ENCODE results near the gene TNFSF10. TPM values are rescaled to one million over a fixed set of nuclear protein-coding genes. Genes with fewer than 3 reads are reported as not detected.

The TNFSF10 gene
- total RNA-seq, 1 experiment from 2014 or later = 0.22 TPM

- TF ChIP-seq ATF3 (CRISPR knock-in tag; conservative IDR thresholded peaks at IDR 0.05) (no peak), FOXP4 (CRISPR knock-in tag; IDR thresholded peaks at IDR 0.05) (no peak), ZNF232 (CRISPR knock-in tag; IDR thresholded peaks at IDR 0.05) (no peak), SMAD4 (CRISPR knock-in tag; IDR thresholded peaks at IDR 0.05) (no peak), SMAD3 (CRISPR knock-in tag; IDR thresholded peaks at IDR 0.05; ENCODE audit: borderline replicate concordance) (no peak), ERG (CRISPR knock-in tag; IDR thresholded peaks at IDR 0.05) (no peak), NR1H2 (CRISPR knock-in tag; IDR thresholded peaks at IDR 0.05) (no peak), NFE2L1 (CRISPR knock-in tag; IDR thresholded peaks at IDR 0.05) (no peak), GABPB1 (CRISPR knock-in tag; IDR thresholded peaks at IDR 0.05) (no peak)
These were observed 6.9 kb upstream of the TNFSF10 start (continued) for GRCh38 chr3:172530101-172530561.

- TF ChIP-seq USF1 (CRISPR knock-in tag; IDR thresholded peaks at IDR 0.05) = no peak
- TF ChIP-seq ATF1 (CRISPR knock-in tag; IDR thresholded peaks at IDR 0.05) = no peak
- TF ChIP-seq ETV6 (CRISPR knock-in tag; IDR thresholded peaks at IDR 0.05) = no peak
- TF ChIP-seq ARID4B (CRISPR knock-in tag; IDR thresholded peaks at IDR 0.05; ENCODE audit: borderline replicate concordance) = no peak
- TF ChIP-seq IRF2 (CRISPR knock-in tag; IDR thresholded peaks at IDR 0.05; ENCODE audit: borderline replicate concordance, low read depth) = no peak
- no peak for TF ChIP-seq CTCF (IDR thresholded peaks at IDR 0.05)
- TF ChIP-seq ZNF423 (CRISPR knock-in tag; IDR thresholded peaks at IDR 0.05) = no peak
- TF ChIP-seq KAT7 (CRISPR knock-in tag; IDR thresholded peaks at IDR 0.05; ENCODE audit: borderline replicate concordance) = no peak
- no peak for TF ChIP-seq MLX (CRISPR knock-in tag; IDR thresholded peaks at IDR 0.05)
- TF ChIP-seq FOXK1 (CRISPR knock-in tag; IDR thresholded peaks at IDR 0.05) = no peak
- no peak overlapping the region for H3K4me3 Mint-ChIP-seq
- no peak for DNase-seq (ENCODE audit: low spot score)
- no peaks in the 10 kb centered on the region for H3K36me3 Mint-ChIP-seq
- H3K9me3 Mint-ChIP-seq = no peaks in the 10 kb centered on the region
- CTCF ChIA-PET = no interaction called here
- peaks cover 3% of the 10 kb centered on the region for H3K4me1 Mint-ChIP-seq
- no peak for ATAC-seq
- peaks cover 3% of the 10 kb centered on the region; the same call in 1 of the 2 replicates for H3K27me3 Mint-ChIP-seq (ENCODE audit: low read depth)
- POLR2A ChIA-PET = interaction anchor here (0.7 kb wide), 1 partner anchor 734 kb away, joined by 4 read pairs; no protein-coding TSS in a partner anchor
- no peak overlapping the region for H3K27ac Mint-ChIP-seq
These were observed 5.4 kb upstream of the TNFSF10 start for GRCh38 chr3:172528677-172529076.

All from WTC11 (cell line).